Epidermal melanocyte (primary cell): ENCODE measurements around the gene FAM3D.
"Not testable (repeated sequence)": the region's sequence is repeated elsewhere in the genome, so short reads cannot be mapped to it uniquely, and the experiment has no call there.

Source experiments
- DNase-seq: peaks from one replicate; pipeline ENCODE4 v3.0.0; 2011; ENCODE audit warnings: low spot score; ENCODE audit not compliant: insufficient read length

FAM3D gene

GRCh38 chr3:58666683-58667082, at the start of gene FAM3D:
Gene FAM3D (minus strand): TSS chr3:58666774. CDS start chr3:58655563, 11,211 bp downstream.
- no peak for DNase-seq

- no peak for DNase-seq
These were observed 47.3 kb upstream of the FAM3D start for GRCh38 chr3:58713715-58714401.

GRCh38 chr3:58711871-58712270, 45.3 kb upstream of the FAM3D start:
- no peak for DNase-seq

- not testable (repeated sequence) for DNase-seq
These were observed 42.4 kb upstream of the FAM3D start for GRCh38 chr3:58708983-58709382.

GRCh38 chr3:58708116-58708791, 41.7 kb upstream of the FAM3D start:
- DNase-seq = no peak

- DNase-seq = no peak
These were observed 40.9 kb upstream of the FAM3D start for GRCh38 chr3:58707390-58707930.

GRCh38 chr3:58706395-58707167, 40.0 kb upstream of the FAM3D start:
- DNase-seq = no peak

GRCh38 chr3:58704745-58705144, 38.2 kb upstream of the FAM3D start:
- no peak for DNase-seq

GRCh38 chr3:58704304-58704703, 37.7 kb upstream of the FAM3D start:
- DNase-seq = not testable (repeated sequence)

- no peak for DNase-seq
These were observed 31.7 kb upstream of the FAM3D start for GRCh38 chr3:58698246-58698645.

- no peak for DNase-seq
These were observed 31.0 kb upstream of the FAM3D start for GRCh38 chr3:58697561-58697960.

GRCh38 chr3:58696813-58697212, 30.2 kb upstream of the FAM3D start:
- not testable (repeated sequence) for DNase-seq

GRCh38 chr3:58696093-58696492, 29.5 kb upstream of the FAM3D start:
- DNase-seq = no peak

GRCh38 chr3:58695284-58695683, 28.7 kb upstream of the FAM3D start:
- DNase-seq = not testable (repeated sequence)

GRCh38 chr3:58693940-58694850, 27.6 kb upstream of the FAM3D start:
- no peak for DNase-seq

GRCh38 chr3:58692484-58692883, 25.9 kb upstream of the FAM3D start:
- DNase-seq = no peak

- DNase-seq = no peak
These were observed 25.4 kb upstream of the FAM3D start for GRCh38 chr3:58691997-58692396.

- DNase-seq = no peak
These were observed 23.9 kb upstream of the FAM3D start for GRCh38 chr3:58690490-58690889.

GRCh38 chr3:58688574-58688973, 22.0 kb upstream of the FAM3D start:
- DNase-seq = no peak

GRCh38 chr3:58686847-58687246, 20.3 kb upstream of the FAM3D start:
- DNase-seq = no peak

- no peak for DNase-seq
These were observed 19.1 kb upstream of the FAM3D start for GRCh38 chr3:58685641-58686040.
